Endothelial cell (in vitro differentiated cells): Measurements from ENCODE around the gene MPHOSPH9. TPM values are rescaled to one million over a fixed set of nuclear protein-coding genes. Genes with fewer than 3 reads are reported as not detected.
"Not testable (repeated sequence)": the region's sequence is repeated elsewhere in the genome, so short reads cannot be mapped to it uniquely, and the experiment has no call there.

Experiments
- DNase-seq: peaks from one replicate; pipeline ENCODE4 v3.0.0; 2021; ENCODE audit warnings: low spot score
- H3K27ac Mint-ChIP-seq: one replicate; pipeline ENCODE4 v1.8.0; 2021; ENCODE audit warnings: mixed read lengths, inconsistent platforms; ENCODE audit not compliant: unreplicated experiment
- H3K27me3 Mint-ChIP-seq: one replicate; pipeline ENCODE4 v1.8.0; 2021; ENCODE audit warnings: mild to moderate bottlenecking, moderate library complexity, mixed read lengths, inconsistent platforms; ENCODE audit not compliant: unreplicated experiment
- H3K36me3 Mint-ChIP-seq: one replicate; pipeline ENCODE4 v1.8.0; 2021; ENCODE audit warnings: mild to moderate bottlenecking, low read depth, mixed read lengths, inconsistent platforms; ENCODE audit not compliant: unreplicated experiment
- H3K4me1 Mint-ChIP-seq: one replicate; pipeline ENCODE4 v1.8.0; 2021; ENCODE audit warnings: mild to moderate bottlenecking, mixed read lengths, inconsistent platforms; ENCODE audit not compliant: unreplicated experiment
- H3K4me3 Mint-ChIP-seq: one replicate; pipeline ENCODE4 v1.8.0; 2021; ENCODE audit warnings: mild to moderate bottlenecking, mixed read lengths, inconsistent platforms; ENCODE audit not compliant: unreplicated experiment
- H3K9me3 Mint-ChIP-seq: one replicate; pipeline ENCODE4 v1.8.0; 2021; ENCODE audit warnings: mixed read lengths, inconsistent platforms; ENCODE audit not compliant: unreplicated experiment
- CTCF ChIP-seq: fragments of 200-600 bp; sonication (generic); IDR thresholded peaks from one replicate; pipeline ENCODE4 v1.5.0; 2021; ENCODE audit warnings: antibody characterized with exemption; ENCODE audit not compliant: unreplicated experiment
- total RNA-seq: library from RNA; stranded (reverse); fragmentation: NEBNext Ultra II Directional; extraction: Animal tissue kit (Norgen Biotek cat#: 25700); gene quantifications from one replicate; pipeline ENCODE4 v1.2.1, GENCODE V29; 2021; ENCODE audit not compliant: unreplicated experiment

MPHOSPH9 gene
- total RNA-seq, 1 donor from 2014 or later, result 30.1 TPM

GRCh38 chr12:123258593-123258992 lies 25.7 kb upstream of the MPHOSPH9 start:
- TF ChIP-seq CTCF, result no peak
- Mint-ChIP-seq H3K4me3 (no peak overlapping the region), H3K36me3 (peaks cover 60% of the 10 kb centered on the region), H3K27me3 (no peaks in the 10 kb centered on the region), H3K27ac (no peak overlapping the region), H3K9me3 (no peaks in the 10 kb centered on the region), H3K4me1 (no peaks in the 10 kb centered on the region)
- no peak for DNase-seq

GRCh38 chr12:123254853-123255446 lies 22.0 kb upstream of the MPHOSPH9 start:
- no peak for DNase-seq
- H3K27ac Mint-ChIP-seq, result no peak overlapping the region
- H3K36me3 Mint-ChIP-seq, result peaks cover 42% of the 10 kb centered on the region
- TF ChIP-seq CTCF, result no peak
- H3K27me3 Mint-ChIP-seq, result no peaks in the 10 kb centered on the region
- H3K4me1 Mint-ChIP-seq, result no peaks in the 10 kb centered on the region
- H3K4me3 Mint-ChIP-seq, result no peak overlapping the region
- no peaks in the 10 kb centered on the region for H3K9me3 Mint-ChIP-seq

GRCh38 chr12:123253641-123254459 lies 20.9 kb upstream of the MPHOSPH9 start:
- Mint-ChIP-seq H3K27ac (no peak overlapping the region), H3K36me3 (peaks cover 38% of the 10 kb centered on the region), H3K4me3 (no peak overlapping the region), H3K4me1 (no peaks in the 10 kb centered on the region), H3K27me3 (no peaks in the 10 kb centered on the region), H3K9me3 (no peaks in the 10 kb centered on the region)
- no peak for TF ChIP-seq CTCF
- no peak for DNase-seq

GRCh38 chr12:123252365-123252764 lies 19.4 kb upstream of the MPHOSPH9 start:
- not testable (repeated sequence) for H3K4me1 Mint-ChIP-seq, DNase-seq, H3K27me3 Mint-ChIP-seq, H3K27ac Mint-ChIP-seq, H3K9me3 Mint-ChIP-seq, H3K4me3 Mint-ChIP-seq
- H3K36me3 Mint-ChIP-seq, result peaks cover 43% of the 10 kb centered on the region

- DNase-seq, result no peak
- Mint-ChIP-seq H3K4me3 (no peak overlapping the region), H3K36me3 (peaks cover 43% of the 10 kb centered on the region), H3K4me1 (no peaks in the 10 kb centered on the region), H3K27ac (no peak overlapping the region), H3K9me3 (no peaks in the 10 kb centered on the region), H3K27me3 (peaks cover 1% of the 10 kb centered on the region)
- no peak for TF ChIP-seq CTCF
Measured at GRCh38 chr12:123251403-123252076, 18.6 kb upstream of the MPHOSPH9 start.
